Occipital lobe (tissue), 2 donors: ENCODE data around the gene OR5AU1. TPM values are rescaled to one million over a fixed set of nuclear protein-coding genes. Genes with fewer than 3 reads are reported as not detected.
"Not testable (repeated sequence)": the region's sequence is repeated elsewhere in the genome, so short reads cannot be mapped to it uniquely, and the experiment has no call there.

Experiments
- DNase-seq: peaks from one replicate; lab custom pipeline; 2025; lab: John Stamatoyannopoulos, UW
- total RNA-seq: library from RNA; depleted of rRNA; stranded (reverse); fragments of >200 nt; gene quantifications from one replicate; pipeline ENCODE4 v1.2.3, GENCODE V29; 2014

OR5AU1 gene
- total RNA-seq, 1 donor from 2014 or later: not detected

DNA sequence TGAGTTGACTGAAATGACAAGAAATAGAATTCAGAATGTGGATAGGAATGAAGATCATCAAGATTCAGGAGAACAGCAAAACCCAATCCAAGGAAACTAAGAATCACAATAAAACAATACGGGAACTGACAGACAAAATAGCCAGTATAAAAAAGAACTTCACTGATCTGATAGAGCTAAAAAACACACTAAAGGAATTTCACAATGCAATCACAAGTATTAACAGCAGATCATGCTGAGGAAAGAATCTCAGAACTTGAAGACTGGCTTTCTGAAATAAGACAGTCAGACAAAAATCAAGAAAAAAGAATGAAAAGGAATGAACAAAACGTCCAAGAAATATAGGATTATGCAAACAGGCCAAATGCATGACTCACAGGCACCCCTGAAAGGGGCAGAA lies 15.3 kb upstream of the OR5AU1 start:
- no peak for DNase-seq

DNA sequence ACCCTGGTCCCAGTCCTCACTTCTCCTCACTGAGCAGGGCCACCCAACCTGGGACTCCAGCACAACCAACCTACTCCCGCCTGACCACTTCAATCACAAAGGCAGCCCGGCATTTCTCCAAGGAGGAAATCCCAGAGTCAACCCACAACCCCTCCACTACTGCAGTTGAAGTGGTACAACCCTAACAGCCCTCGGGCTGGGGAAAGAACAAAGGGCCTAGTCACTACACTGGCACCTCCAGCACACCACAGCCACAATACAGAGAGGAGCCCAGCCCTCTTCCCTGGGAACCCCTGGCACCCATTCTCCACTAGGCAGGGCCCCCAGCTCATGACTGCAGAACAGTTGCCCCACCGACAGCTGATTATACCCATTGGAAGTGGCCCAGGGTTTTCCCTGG lies 13.7 kb upstream of the OR5AU1 start:
- DNase-seq: no peak

DNA sequence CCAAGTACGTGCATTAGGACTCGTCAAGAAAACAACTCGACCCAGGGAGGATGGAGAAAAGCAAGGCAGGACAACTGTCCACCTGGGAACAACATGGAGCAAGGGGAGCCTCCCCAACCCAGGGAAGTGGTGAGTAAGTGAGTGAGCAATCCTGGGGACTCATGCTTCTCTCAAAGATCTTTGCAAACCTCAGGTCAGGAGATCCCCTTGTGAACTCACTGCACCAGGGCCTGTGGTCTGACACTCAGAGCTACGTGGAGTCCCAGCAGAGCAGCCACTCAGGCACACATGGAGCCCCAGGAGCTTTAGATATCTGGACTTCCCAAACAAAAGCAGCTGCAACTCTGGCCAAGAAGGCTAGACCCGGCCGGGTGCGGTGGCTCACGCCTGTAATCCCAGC lies 12.2 kb upstream of the OR5AU1 start:
- DNase-seq: no peak

DNA sequence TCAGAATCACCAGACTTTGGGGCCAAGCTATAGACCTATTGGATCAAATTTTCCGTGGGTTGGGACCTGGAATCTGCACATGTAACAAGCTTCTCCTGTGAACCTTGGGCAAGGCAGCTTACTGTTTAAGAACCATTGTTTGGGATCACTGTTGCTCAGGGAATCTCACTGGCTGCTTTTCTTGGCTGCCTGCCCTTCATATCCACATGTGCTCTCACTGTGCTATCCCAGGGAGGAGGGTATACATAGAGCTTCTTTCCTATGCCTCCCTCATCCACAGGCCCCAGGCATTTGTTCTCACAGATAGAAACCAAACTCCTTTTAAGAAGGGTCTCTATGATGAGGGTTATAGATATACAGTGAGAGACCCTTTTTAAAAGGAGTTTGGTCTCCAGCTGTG lies 9.8 kb upstream of the OR5AU1 start:
- not testable (repeated sequence) for DNase-seq

DNA sequence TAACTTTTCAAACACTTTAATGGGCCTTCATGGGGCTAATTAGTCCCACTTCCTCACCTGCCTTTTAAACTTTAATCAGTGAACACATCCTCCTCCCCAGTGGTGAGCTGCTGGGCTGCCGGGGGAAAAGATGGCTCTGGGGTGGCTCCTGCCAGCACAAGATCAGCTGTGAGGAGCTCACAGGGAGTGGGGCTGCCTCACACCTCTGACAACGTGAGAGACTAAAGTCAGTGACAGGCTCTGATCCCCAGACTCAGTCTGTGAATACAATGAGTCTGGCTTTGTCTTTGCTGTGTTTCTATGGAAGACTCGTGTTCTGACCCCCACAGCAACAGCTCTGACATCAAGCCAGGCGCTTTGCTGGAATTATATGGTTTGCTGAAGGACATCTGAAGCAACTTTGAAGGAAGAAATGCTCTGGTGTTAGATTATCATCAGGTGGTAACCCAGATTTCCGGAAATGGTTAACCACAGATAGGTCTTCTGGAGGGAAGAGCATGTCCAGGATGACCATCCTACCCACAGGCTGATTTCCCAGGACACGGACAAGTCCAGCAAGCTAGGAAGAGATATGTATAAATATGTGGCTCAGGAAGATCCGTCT lies 9.2 kb upstream of the OR5AU1 start:
- not testable (repeated sequence) for DNase-seq

DNA sequence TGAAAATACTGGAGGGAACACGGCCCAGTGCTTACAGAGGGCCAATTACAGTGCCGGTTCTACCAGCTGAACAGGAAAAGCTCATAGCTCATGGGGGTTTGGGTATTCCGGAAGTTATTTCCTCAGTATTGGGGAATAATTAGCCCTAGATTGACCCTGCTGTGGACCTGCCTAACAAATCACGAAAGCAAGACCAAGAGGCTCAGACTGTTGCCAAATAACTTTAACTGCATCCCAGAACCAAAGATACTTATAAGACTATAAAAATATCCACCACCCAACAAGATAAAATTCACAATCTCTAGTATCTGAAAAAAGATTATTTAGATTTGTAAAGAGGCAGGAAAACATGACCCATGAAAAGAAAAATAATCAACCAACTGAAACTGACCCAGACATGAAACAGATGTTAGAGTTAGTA lies 8.0 kb upstream of the OR5AU1 start:
- DNase-seq: no peak

DNA sequence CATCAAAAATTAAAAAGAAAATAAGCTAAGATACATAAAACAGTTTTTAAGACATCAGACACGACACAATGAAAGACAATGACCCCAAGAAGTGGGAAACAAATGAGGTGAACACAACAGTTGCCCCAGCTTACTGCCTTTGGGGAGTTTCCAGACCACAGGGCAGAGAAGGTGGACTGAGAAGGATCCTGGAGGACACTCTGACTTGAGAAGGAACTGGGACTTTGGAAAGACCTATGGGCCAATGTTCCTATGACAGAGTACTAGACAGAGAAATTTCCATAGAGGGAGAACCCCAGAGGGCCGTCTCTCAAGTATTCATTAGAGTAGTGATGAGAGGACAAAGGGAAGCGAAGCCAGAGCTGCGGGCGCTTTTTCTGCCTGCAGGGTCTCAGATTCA lies 6.2 kb upstream of the OR5AU1 start:
- no peak for DNase-seq

DNA sequence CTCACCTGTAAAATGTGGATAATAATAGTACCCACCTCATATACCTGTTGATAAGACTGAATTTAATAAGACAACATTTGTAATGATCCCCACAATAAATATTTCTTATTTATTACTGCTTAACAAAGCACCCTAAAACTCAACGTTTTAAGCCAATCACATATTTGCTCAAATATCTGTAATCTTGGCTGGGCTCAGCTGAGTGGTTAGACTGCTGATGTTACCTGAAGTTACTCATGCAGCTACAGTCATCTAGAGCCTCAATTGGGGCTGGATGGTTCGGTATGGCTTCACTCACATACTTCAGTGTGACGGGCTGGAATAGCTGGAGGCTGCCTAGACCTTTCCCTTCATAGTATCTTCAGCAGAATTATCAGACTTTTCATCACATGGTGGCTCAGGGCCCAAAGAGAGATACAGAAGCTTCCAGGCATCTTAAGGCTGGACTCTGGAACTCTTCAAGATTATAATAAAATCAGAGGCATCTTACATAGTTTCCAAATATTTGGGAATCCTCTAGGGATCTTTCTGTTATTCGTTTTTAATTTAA lies 4.3 kb upstream of the OR5AU1 start:
- no peak for DNase-seq

DNA sequence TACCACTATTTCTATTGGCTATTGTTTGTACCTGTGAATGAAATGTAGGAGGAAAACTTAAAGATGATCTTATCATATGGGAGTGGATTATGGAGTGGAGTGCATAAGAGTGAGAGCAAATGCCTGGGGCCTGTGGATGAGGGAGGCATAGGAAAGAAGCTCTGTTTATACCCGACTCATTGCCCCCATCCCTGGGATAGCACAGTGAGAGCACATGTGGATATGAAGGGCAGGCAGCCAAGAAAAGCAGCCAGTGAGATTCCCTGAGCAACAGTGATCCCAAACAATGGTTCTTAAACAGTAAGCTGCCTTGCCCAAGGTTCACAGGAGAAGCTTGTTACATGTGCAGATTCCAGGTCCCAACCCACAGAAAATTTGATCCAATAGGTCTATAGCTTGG lies 2.3 kb upstream of the OR5AU1 start:
- DNase-seq: not testable (repeated sequence)

DNA sequence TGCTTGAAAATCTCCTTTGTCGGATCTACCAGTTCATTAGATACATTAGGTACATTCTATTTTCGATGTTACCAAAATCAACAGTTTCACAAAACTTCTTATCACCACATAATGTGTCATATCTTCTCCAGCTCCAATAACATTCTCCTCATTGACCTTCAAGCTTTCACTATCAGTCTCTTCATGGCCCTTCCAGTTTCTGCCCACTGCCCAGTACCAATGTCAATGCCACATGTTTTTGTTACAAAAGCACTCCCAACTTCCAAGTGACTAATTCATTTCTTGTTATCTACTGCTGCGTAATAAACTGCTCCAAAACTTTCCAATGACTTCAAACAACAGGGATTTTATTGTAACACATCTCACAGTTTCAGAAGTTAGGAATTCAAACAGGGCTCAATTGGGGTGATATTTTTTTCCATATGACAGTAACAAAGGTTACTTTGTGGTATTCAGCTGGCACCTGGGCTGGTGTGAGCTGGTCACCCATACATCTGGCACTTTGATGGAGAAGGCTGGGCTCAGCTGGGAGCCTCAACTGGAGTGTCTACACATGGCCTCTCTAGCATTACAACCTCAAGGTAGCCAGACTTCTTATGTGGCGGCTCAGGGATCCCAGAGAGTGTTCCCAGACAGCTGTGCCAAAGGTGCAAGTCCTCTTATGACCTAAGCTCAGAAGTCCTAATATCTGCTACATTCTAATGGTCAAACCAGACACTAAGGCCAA lies 6.1 kb downstream of the OR5AU1 start:
- DNase-seq: no peak

DNA sequence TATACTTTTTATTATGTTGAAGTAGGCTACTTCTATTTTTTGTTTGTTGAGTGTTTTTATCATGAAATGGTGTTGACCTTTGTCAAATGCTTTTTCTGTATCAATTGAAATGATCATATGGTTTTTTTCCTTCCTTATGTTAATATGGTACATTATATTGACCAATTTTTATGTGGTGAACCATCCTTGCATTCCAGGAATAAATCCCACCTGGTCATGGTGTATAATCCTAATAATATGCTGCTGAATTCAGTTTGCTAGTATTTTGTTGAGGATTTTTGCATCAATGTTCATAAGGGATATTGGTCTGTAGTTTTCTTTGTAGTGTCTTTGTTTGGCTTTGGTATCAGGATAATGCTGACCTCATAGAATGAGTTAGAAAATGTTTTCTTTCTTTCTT lies 10.4 kb downstream of the OR5AU1 start:
- no peak for DNase-seq

DNA sequence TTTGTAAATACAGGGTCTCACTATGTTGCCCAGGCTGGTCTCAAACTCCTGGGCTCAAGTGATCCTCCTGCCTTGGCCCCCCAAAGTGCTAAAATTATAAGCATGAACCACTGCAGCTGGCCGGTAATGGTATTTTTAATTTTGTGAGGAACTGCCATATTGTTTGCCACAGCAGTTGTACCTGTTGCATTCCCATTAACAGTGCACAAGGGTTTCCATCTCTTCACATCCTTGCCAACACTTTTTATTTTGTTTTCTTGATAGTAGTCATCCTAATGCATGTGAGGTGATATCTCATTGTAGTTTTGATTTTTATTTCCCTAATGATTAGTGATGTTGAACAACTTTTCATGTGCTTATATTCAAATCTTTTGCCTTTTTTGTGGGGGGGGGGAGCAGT lies 13.5 kb downstream of the OR5AU1 start:
- DNase-seq: no peak

DNA sequence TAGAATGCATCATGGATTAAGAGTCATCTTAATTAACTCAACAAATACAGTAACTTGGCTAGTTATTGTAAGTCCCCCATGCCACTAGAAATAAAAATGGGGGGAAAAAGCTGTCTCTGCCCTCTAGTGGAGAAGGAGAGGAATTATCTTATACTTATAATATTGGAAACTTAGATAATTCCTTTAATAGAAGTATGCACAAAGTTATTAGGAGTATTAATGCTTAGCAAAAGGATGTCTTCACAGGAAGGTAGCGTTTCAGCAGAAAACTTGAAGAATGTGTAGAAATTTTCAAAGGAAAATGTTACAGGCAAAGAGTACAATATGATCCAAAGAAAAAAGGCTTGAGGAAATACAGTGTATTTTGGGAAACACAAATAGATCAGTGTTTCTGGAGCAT lies 19.8 kb downstream of the OR5AU1 start:
- DNase-seq: no peak

DNA sequence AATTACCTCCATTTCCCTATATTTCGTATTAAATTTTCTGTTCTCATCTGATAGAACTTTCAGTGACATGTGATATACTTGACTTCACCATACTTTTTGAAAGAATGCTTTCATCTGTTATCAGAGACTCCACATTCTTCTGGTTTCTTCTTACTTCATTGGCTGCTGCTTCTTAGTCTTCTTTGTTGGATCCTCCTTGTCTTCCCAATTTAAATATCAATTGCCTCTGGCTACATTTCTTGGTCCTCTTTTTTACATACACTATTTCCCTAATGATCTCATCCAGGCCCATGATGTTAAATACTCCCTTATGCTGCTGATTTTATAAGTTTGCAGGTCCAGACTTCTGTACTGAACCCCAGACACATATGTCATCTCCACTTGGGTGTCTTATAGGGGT lies 22.0 kb downstream of the OR5AU1 start:
- no peak for DNase-seq

DNA sequence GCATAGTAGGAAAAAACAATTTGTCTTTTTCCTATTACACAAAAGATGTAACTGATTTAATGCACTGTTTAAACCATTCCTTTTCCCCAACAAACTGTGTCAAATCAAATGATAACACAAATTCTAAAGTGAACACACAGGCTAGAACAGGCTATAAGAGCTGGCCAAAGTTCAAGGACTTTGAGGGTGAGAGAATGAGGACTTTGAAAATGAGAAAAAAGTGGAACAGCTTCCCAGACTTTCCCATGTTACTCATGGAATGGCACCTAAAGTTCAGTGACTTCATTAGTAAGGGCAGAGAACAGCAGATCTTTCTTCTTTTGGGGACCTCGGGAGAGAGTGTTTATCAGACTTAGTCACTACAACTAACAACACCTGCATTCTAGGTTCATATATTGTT lies 32.4 kb downstream of the OR5AU1 start:
- no peak for DNase-seq

DNA sequence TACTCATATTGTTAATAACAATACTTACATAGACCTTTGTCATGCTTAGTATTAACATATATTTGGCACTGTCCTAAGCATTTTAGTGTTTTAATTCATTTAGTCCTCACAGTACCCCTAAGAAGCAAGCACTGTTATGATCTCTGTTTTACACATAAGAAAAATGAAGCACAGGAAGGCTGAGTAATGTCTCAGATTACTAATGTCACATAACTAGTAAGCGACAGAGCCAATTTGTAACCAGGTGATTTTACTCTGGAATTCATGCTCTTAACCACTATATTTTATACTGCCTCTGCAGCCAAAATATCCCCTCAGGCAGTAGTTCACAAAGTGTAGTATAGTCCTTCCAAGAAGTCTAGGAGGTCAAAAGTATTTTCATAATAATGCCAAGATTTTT lies 34.7 kb downstream of the OR5AU1 start:
- DNase-seq: no peak

DNA sequence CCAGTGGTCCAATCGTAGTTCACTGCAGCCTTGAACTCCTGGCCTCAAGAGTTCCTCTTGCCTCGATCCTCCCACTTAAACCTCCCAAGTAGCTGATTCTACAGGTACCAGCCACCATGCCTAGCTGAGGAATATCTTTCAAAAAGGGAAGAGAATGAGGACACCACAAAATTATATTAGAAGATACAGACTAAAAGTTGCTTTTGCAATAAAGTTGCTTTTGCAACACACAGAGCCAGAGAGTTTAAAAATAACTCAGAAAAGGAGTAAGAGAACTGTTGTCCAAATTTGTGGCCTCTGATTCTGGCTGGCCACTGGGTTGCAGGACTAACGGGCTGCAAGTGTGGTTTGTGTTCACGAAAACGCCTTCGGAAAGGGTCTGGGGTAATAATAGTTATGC lies 35.2 kb downstream of the OR5AU1 start:
- DNase-seq: no peak

DNA sequence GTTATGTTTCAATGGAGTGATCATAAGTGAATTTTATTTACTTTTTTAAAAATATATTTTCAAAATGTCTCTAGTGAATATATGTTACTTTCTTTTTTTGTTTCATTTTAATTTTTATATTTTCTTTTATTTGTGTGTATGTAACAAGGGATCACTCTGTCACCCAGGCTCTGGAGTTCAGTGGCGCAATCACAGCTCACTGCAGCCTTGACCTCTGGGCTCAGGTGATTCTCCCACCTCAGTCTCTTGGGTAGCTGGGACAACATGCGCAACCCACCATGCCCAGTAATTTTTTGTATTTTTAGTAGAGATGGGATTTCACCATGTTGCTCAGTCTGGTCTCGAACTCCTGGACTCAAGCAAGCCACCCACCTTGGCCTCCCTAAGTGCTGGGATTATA lies 36.9 kb downstream of the OR5AU1 start:
- DNase-seq: no peak

DNA sequence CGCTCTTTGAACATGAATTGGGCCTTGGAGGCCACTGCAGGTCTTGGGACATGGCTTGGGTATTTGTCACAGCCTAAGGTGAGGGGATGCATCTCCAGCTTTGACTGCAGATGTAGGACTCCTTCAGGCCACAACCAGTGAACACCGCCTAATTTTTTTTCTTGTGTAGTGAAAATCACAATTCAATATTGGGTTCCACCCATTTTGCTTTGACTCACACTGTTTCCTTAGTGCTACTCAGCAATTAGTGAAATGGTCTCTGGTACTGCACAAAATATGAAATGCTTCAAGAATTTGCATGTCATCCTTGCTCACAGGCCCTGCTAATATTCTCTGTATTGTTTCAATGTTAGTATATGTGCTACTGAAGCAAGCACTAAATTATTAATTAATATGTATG lies 42.5 kb downstream of the OR5AU1 start:
- DNase-seq: no peak

DNA sequence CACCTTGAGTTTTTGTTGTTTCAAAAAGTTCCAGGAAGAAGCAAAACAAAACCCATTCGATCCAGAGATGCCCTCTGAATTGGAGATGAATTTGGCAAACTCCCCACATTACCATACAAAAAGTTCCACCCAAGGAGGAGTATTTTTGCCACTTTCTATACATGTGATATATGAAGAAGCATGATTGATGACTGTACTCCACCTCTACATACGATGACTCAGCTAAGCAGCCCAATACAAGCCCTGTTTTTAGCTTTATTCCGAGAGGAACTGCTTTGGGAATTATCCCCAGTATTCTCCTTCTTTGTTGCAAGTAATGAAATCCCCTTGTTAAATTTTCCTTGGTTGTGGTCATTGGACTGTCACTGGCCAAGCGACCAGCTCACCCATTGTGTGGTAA lies 43.6 kb downstream of the OR5AU1 start:
- no peak for DNase-seq

DNA sequence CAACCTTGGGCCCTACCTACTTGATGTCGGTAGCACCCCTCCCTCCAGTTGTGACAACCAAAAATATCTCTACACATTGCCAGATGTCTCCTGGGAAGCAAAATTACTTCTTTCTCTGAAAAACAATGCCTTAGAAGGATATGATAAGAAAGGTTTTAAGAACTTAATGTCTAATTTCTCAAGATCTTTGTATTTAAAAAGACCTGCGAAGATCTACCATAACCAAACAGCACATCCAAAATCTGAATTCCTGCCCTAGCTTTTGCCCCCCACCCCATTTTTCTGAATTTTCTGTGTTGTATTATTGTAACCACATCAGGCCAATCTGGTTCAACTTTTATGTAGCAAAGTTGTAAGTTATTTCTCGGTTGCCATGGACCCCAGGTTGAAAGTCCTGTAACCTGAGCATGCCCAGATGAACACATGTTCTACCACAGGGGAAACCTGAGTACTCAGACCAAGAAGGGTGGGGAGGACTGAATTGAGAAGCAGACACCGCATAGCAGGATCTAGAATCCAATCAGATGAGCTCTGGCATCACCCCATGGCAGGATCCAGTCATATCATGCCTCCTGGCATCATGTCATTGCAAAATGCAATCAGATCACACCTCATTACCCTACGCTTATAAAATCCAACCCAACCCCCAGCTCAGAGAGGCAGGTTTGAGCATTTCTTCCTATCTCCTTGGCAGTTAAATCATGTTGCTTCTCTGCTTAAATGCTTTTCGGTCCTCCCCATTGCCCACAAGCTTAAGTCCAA lies 46.3 kb downstream of the OR5AU1 start:
- no peak for DNase-seq

DNA sequence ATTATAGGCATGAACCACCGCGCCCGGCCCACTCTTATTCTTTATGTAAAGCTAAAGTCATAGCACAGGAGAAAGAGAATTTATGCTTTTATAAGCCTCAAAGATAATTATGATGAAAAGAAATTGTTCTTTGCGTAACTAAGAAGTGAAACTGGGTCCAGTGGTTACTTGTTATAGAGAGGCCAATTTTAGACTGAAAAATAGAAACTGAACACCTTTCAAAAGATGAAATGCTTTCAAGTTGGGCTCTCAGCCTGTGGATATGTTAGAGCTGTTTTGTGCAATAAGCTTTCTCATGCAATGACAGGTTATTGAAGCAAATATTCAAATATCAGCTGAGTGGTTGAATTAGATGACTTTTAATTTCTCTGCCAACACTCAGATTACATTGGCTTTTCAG lies 47.1 kb downstream of the OR5AU1 start:
- DNase-seq: no peak
